Amygdala (tissue), 56 donors: ENCODE data around the gene PLXDC2.

ENCODE experiments used
- DNase-seq, 56 donors: peaks; one replicate each; lab custom pipeline; 2025; lab: John Stamatoyannopoulos, UW

Gene PLXDC2

DNA sequence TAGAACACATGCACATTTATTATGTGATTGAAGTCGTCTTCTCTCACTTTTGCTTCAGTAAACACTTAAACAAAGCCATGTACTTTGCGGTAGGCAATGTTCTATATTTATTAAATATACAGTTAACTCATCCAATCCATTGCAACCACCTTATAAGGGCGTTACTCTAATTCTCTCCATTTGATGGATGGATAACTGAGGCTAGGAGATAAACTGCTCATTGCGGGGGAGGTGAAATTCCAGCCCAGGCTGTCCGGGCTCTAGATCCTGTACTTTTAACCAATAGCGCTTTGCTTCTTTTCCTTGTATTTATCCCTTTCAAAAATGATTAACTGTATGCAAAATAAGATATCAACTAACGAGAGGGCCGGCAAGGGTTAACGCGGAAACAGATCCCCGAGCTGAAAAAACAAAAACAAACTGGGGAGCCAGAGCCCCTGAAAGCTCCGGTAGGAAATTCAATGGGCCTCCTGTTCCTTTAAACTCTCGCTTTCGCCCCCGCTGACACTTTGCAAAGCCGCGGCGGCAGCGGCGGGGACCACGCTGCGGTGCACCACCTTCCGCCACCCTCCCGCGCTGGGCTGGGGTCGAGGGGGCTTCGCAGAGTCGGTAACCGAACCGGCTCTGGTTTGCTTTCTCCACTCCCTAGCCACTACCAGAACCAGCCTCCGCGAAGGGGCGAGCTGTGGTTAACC is 1.0 kb upstream of the PLXDC2 start:
- peak in 9 of 56 donors; percentile 32 to 75 (median 61) for DNase-seq

DNA sequence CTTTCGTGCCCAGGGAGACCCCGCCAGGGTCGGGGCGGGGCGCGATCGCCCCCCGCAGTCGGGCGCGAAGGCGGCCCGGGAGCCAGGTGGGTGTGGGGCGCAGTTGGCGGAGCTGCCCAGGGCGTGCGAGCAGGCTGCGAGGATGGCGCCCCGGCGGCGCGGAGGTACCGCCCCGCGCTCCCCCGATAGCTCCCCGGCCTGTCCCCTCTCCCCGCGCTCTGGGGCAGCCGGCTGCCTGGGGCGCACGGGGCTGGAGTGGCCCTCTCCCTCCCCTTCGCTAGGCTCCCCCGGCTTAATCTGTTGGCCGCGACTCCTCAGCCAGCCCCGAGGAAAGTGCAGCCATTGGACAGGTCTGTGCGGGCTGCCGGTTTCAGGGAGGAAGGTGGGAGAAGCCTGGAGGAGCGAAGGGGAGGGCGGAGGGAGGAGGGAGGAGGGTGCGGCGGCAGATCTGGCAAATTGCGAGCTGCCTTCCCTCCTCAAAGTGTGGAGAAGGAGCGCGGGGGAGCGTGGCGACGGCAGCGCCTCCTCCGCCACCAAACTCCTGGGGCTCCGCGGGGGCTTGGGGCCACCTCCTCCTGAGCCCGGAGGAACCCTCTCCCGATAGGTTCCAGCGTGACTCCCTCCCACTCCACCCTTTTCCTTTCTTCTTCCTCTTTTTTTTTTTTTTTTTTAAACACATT is 361 bp upstream of the PLXDC2 start:
- DNase-seq: peak in 52 of 56 donors; percentile 24 to 84 (median 64)

DNA sequence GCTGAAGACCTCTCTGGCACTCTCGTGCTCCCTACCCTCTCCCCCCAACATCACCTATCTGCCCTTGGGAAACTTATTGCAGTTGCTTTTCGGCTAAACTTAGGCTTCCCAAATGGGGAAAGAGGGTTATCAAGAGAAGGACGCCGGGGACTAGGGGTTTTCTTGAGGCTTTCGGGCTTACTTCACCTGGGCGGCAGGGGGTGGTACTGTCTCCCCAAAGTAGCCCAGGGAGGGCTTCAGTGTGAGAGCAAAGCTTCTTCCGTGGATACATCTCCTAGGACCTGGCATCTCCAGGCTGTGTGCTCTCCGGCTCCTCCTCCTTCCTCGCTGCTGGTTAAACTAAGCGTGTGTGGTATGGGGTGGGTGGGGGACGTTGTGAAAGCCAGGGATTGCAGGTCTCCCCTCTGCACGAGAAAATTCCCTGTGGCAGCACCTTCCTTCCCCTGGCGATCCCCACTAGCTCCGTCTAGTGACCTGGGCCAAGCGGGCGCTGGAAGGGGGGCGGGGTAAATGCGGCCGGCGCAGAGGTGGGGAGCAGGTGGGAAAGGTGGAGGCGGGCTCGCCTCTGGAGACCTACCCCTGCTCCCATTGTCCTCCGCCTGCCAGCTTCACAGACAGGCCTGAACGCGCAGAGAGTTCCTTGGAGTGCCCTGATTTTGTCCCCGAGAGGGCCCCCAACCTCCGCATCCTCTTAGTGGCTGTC is 1.1 kb downstream of the PLXDC2 start:
- DNase-seq: peak in 18 of 56 donors; percentile 23 to 71 (median 48)

DNA sequence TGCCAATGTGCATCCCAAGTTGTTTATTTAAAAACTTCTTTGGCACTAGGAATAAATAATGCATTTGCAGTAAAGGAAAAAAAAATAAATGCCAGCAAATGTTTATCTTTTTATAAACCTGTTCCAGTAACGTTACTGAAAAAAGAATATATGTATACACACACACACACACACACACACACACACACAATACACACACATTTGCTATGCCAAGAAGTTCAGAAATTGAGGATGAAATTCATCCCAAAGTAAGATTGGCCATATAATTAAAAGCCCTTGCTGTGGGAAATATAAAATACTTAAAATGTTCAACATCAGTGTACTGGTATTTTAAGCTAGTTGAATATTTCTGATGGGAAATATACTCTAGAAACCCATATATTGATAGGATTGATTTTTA is 2.6 kb downstream of the PLXDC2 start:
- no peak for DNase-seq

DNA sequence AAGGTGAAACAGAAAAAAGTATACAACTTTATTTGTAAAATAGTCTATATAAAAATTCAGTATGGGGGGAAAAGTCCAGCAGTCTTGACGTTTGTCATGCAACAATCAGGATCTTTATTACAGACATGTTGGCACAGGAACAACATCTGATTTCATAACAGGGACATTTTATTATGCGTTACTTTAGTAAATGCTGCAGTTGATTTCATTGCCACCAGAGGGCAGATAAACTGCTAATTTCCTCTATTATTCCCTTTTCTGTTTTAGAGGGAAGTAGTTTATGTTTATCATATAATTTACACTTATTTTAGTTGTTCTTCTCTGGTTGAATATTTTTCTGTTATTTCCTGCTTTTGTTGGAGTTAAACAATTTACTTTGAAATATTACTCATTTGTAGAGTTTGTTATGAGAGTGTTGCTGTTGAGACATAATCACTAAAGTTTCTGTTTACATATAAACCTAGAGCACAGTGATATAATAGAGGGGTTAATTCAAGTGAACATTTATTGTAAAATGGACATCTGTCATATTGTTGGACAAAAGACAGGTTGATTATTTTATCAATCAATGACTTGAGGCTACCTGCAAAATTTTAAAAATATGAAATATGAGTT is 3.3 kb downstream of the PLXDC2 start:
- DNase-seq: peak in 7 of 56 donors; percentile 7 to 81 (median 19)

DNA sequence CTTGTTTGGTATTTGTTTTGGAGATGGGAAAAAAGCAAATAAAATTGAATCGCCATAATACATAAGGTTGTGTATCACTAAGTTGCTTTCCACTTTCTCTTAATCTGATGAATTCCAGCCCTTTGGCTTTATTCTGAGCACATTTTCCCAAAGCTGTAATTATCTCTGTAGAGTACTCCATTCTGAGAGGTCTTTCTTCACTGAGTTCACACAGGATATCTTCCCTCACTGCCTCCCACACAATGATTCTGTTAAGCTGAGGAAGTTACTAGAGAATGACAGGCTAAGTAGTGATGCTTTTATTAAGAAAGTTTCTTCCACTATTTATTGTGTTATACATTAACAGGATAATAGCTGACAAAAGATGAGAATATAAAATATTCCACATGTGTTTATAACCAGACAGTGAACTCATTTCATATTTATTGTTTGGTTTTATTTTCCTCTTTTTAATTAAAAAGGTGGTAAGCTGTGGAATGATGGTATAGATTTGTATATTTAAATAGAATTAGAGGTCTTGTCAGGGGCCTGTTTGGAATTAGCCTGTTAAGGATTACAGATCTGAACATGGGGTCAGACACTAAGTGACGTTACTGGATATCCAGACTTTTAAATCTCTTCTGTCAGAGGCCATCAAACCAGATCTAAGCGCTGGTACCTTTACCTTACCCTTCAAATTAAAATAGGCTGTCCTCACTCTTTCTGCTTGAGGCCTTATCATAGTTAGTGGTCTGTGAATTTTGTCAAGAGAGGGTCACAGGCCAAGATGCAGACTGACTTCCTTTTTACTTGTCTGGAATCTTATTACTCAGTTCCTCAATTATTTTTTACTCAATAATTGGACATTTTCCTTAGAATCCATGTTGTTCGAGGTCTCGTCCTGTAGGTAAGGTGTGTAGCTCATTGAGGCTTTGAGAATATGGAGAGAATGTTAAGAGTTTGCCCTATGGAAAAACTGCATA is 8.4 kb downstream of the PLXDC2 start:
- no peak for DNase-seq

DNA sequence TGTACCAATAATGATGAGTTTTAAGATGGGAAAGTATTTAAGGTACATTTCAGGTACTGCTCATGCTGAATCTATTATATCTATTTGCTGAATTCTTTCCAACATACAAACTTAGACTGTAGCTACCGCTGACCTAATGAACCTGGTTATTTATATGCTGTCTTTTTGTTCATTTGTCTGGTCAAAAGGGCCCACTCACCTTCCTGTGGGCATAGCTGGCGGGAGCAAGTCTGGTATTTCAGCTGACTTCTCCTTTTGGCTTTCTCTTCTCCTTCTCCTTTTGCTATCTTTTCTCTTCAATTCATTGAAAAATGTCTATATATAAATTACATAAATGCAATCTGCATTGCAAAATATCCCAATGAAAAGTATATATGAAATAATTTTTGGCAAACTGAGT is 9.5 kb downstream of the PLXDC2 start:
- peak in 1 of 56 donors; percentile 11 for DNase-seq

DNA sequence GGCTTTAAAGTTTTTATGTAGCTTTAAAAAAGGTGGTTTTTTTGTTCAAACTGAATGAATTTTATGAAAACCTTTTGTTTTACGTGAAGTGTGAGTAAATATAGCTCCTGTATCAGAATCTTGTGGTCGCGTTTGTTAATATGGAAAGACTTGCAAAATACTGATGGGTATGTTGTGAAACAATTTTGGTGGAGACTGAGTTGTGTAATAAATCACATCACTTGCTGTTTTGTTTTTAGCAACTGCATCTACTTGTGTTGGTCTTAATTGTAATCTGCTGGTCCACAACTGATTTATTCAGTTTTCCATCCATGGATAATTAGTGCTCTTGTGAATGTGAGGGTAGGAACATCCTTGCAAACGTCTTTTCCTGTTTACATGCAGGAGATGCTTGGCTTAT is 10.5 kb downstream of the PLXDC2 start:
- DNase-seq: no peak

DNA sequence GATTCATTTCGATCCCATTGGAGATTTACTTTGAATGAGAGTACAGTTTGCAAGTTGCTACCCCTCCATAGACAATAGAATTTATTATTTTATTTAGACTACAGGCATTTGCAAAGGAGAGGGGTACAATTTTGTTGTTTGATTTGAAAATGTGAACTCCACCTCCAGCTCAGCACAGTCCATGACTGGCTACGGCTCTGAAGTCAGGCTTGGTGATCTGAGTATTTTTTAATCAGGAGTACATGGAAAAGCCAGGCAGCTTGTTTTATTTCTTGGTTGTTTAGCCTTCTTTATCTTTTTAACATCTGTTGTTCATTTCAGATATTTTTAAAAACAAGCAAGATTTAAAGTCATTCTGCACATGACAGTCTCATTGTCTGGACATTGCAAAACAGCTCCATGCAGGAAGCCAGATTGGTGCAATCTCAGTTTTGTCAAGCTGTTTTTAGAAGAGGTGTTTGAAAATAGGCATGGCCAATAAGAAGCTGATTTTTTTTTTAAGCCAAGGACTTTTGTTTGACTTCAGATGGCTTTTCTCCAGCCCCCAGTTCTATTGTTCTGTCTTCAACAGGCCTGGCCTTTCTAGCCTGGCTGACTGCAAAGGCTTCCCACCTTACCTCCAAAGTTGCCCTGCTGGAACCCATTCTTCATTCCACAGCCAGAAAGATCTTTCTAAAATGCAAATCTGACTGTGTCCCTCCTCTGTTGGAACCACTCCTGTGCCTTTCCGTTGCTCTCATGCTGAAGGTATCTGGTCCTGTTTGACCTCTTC is 12.2 kb downstream of the PLXDC2 start:
- DNase-seq: peak in 2 of 56 donors; percentile 12 to 19

DNA sequence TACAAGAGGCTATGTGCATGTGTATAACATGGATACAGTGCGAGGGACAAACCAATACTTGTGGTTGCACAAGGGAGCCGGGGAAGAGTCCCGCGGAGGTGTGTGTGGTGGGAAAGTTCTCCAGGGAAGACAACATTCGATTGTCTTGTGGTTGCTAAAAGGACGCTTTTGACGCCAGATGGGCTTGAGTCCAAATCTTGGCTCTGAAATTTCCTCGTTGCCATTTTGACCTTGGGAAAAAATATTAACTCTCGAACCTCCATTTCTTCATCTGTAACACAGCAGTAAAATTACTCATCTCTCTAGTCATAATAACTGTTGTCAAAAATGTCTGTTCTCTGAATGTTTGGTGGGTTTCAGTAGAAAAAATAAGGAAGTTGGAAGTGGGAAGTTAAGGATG is 16.5 kb downstream of the PLXDC2 start:
- no peak for DNase-seq

DNA sequence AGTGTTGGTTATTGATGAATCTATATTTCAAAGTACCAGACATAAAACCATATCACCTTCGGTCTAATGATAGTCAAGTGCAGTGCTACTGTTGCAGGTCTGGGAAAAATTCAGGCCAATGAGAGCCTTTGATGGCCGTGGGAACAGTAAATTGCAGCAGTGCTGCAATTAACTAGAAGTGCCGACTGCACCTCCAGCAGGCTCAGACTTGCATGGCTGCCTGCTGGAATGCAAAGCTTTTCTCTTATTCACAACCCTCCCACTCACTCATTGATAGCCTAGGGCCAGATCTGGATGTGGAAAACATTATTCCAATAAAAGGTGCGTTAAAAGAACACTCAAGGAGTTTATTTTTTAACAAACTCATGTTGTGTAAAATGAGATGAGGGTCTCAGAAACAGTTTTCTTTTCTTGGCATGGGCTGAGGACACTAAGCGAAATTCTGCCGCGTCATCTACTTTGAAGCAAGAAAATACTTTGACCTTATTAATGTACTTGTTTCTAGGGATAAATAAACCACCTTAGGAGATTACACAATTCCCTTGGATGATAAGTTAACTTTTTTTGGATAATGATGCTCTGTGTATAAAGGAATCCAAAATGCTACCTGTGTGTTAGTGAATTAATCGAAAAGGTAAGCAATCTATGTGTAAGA is 17.1 kb downstream of the PLXDC2 start:
- DNase-seq: no peak

DNA sequence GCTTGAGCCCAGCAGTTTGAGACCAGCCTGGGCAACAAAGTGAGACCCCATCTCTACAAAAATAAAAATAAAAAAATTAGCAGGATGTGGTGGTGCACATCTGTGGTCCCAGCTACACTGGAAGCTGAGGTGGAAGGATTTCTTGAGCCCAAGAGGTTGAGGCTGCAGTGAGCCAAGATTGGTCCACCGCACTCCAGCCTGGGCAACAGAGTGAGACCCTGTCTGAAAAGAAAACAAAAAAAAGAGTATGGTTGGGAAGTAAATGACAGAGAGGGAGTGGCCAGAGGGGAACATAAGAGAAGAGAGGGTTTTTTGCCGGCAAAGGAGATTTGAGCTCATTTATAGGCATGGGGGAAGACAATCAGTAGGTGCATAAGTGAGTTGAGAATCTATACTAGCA is 19.7 kb downstream of the PLXDC2 start:
- no peak for DNase-seq

DNA sequence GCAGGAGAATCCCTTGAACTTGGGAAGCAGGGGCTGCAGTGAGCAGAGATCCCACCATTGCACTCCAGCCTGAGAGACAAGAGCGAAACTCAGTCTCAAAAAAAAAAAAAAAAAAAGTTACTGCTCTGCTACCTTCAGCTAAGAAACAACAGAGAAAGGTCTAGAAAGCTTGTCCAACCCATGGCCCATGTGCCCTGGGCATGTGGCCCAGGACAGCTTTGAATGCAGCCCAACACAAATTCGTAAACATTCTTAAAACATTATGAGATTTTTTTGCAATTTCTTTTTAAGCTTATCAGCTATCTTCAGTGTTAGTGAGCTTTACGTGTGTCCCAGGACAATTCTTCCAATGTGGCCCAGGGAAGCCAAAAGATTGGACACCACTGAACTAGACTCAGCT is 22.9 kb downstream of the PLXDC2 start:
- no peak for DNase-seq

DNA sequence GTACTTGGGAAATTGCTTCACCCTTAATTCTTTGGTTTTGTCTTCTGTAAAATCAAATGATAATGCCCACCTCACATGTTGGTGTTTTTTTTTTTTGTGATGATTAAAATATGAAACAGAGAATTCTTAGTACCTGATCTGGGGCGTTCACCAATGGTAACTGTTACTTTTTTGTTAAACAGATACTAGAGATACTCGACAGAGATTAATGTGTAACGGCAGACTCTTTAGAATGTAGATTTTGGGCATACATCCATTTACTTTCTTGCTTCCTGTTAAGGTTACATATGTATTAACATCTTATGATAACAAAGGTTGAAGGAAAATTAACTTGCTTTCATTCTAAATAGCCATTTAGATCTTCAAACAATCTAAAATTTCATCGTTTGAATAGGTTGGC is 23.3 kb downstream of the PLXDC2 start:
- DNase-seq: no peak

DNA sequence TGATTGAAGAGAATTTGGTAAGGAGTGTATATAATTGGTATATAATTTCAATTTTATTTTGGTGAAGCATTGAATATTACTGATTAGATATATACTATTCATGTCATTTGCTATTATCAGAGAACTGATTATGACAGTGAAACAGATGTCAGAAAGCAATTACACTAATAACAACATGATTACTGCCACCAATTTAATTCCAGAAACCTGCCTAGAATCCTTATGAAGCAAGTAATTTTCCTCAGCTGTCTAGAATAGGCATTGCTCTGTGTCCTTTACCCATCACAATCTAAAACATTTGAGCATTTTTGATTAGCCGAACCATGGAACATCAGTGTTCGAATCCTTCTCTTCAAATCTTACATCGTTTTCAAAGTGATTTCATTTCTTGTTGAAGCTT is 24.5 kb downstream of the PLXDC2 start:
- no peak for DNase-seq

DNA sequence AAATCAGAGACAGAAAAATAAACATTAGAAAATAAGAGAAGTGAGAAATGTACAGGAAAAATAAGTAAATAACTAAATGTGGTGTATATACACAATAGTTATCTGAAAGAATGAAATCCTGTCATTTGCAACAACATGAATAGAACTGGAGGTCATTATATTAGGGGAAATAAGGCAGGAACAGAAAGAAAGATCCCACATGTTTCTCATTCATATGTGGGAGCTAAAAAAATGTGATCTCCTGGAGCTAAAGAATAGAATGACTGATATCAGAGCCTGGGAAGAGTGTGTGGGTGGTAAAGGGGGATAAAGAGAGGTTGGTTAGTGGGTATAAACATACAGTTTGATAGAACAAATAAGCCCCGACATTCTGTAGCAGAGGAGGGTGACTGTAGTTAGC is 27.3 kb downstream of the PLXDC2 start:
- DNase-seq: no peak

DNA sequence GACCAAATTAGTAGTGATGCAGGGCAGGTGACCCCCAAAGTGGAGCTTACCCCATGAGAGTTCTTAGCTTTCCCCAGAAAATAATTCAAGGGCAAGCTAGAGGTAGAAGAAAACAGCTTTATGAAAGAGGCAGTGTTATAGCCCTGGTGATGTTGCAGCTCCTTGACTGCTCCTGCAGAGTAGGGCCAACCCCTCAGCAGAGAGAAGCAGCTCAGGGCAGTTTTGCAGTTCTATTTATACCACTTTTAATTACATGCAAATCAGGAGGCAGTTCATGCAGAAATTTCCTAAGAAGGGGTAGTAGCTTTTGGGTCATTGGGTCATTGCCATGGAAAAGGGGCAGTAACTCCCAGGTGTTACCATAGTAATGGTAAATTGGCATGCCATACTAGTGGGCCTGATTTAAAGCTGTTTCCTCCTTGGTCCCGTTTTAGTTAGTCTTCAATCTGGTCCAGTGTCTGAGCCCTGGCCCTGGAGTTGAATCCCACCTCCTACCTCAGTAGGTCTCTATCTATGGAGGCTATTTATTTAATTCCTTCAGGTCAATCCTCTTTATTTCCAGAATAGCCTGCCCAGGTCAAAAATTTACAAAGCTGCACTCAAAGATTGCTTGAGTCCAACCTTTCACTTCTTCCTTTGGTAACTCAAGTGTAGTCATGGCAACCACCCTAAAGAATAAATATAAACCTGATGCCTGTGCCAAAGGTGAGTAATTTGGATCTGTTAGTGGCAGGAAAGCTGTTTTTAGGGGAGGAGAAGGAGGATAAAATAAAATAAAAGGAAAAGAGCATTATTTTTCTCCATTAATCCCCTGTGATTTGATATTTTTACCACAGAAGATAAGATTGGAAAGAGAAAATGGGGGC is 29.5 kb downstream of the PLXDC2 start:
- no peak for DNase-seq

DNA sequence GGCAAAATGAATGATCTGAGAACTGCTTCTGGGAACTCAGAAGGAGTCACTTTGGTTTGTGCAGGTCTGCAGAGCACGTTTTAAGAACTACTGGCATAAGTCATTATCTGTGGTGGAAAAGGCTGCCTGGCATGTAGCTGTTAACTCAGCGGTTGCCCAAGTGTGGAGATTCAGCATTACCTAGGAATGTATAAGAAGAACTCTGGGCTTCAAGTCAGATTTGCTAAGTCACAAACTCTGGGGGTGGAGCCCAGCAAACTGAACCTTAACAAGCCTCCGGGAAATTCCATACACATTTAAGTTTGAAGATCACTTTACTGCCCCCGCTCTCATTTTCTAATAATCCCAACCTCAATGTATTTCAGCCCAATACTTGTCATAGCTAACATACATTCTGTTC is 31.1 kb downstream of the PLXDC2 start:
- DNase-seq: no peak
